Hippocampal formation (tissue), 2 donors: Measurements from ENCODE around the gene ZNF451.

Source experiments
- DNase-seq, 2 donors: peaks; one replicate each; lab custom pipeline; 2025; lab: John Stamatoyannopoulos, UW

Gene ZNF451

GRCh38 chr6:57205550-57206328, 115.8 kb downstream of the ZNF451 start:
- no peak for DNase-seq

GRCh38 chr6:57207141-57207540, 117.2 kb downstream of the ZNF451 start:
- no peak for DNase-seq

- no peak for DNase-seq
Measured at GRCh38 chr6:57207872-57208271, 117.9 kb downstream of the ZNF451 start.

GRCh38 chr6:57209030-57209429, 119.0 kb downstream of the ZNF451 start:
- no peak for DNase-seq

GRCh38 chr6:57210060-57210459, 120.1 kb downstream of the ZNF451 start:
- no peak for DNase-seq

- DNase-seq: no peak
Measured at GRCh38 chr6:57215260-57215659, 125.3 kb downstream of the ZNF451 start.

GRCh38 chr6:57216235-57217101, 126.5 kb downstream of the ZNF451 start:
- DNase-seq: no peak

- no peak for DNase-seq
Measured at GRCh38 chr6:57217270-57217669, 127.3 kb downstream of the ZNF451 start.
